A549 (cell line): Measurements from ENCODE around the gene ATP6AP2.

Source experiments
- CEBPB ChIP-seq, 2 experiments: fragments of >200 bp in 1 of 2; sonication (Bioruptor Twin) in 1 of 2; formaldehyde crosslinking in 1 of 2; IDR thresholded peaks; 2 replicates each; pipeline ENCODE4 v1.6.1; 2012 to 2016
- CTCF ChIP-seq: fragments of >200 bp; sonication (Bioruptor Twin); formaldehyde crosslinking; IDR thresholded peaks from 3 replicates; pipeline ENCODE4 v1.5.1; 2016
- JUN ChIP-seq, 2 experiments: fragments of >200 bp; sonication (Bioruptor Twin); formaldehyde crosslinking; IDR thresholded peaks; 2 replicates in 1 of 2; 3 replicates in 1 of 2; pipeline ENCODE4 v1.6.1; 2016 to 2017
- POLR2A ChIP-seq: IDR thresholded peaks from 2 replicates; pipeline ENCODE4 v1.6.1; 2012; ENCODE audit warnings: mild to moderate bottlenecking, low read length
- TF ChIP-seq, protein P1 (sequence below): fragments of 200-600 bp; sonication (generic); IDR thresholded peaks from 2 replicates; pipeline ENCODE4 v1.6.1; 2016; ENCODE audit warnings: antibody characterized with exemption, mild to moderate bottlenecking, moderate library complexity

GRCh38 chrX:40612511-40612910, 31.7 kb downstream of the ATP6AP2 start:
- no peak for TF ChIP-seq POLR2A
- TF ChIP-seq CTCF: no peak
- no peak for TF ChIP-seq JUN (IDR thresholded peaks at IDR 0.05)
- no peak for TF ChIP-seq CEBPB (IDR thresholded peaks at IDR 0.05)
- TF ChIP-seq, protein P1, sequence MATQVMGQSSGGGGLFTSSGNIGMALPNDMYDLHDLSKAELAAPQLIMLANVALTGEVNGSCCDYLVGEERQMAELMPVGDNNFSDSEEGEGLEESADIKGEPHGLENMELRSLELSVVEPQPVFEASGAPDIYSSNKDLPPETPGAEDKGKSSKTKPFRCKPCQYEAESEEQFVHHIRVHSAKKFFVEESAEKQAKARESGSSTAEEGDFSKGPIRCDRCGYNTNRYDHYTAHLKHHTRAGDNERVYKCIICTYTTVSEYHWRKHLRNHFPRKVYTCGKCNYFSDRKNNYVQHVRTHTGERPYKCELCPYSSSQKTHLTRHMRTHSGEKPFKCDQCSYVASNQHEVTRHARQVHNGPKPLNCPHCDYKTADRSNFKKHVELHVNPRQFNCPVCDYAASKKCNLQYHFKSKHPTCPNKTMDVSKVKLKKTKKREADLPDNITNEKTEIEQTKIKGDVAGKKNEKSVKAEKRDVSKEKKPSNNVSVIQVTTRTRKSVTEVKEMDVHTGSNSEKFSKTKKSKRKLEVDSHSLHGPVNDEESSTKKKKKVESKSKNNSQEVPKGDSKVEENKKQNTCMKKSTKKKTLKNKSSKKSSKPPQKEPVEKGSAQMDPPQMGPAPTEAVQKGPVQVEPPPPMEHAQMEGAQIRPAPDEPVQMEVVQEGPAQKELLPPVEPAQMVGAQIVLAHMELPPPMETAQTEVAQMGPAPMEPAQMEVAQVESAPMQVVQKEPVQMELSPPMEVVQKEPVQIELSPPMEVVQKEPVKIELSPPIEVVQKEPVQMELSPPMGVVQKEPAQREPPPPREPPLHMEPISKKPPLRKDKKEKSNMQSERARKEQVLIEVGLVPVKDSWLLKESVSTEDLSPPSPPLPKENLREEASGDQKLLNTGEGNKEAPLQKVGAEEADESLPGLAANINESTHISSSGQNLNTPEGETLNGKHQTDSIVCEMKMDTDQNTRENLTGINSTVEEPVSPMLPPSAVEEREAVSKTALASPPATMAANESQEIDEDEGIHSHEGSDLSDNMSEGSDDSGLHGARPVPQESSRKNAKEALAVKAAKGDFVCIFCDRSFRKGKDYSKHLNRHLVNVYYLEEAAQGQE: no peak
